Measurements from ENCODE around the gene YAP1.
A peak's percentile ranks its signal among the peaks of the same experiment; 100 is the strongest.

Gene YAP1
- 0.31 to 1.5 reads per million in 2 donors for total RNA-seq

DNA sequence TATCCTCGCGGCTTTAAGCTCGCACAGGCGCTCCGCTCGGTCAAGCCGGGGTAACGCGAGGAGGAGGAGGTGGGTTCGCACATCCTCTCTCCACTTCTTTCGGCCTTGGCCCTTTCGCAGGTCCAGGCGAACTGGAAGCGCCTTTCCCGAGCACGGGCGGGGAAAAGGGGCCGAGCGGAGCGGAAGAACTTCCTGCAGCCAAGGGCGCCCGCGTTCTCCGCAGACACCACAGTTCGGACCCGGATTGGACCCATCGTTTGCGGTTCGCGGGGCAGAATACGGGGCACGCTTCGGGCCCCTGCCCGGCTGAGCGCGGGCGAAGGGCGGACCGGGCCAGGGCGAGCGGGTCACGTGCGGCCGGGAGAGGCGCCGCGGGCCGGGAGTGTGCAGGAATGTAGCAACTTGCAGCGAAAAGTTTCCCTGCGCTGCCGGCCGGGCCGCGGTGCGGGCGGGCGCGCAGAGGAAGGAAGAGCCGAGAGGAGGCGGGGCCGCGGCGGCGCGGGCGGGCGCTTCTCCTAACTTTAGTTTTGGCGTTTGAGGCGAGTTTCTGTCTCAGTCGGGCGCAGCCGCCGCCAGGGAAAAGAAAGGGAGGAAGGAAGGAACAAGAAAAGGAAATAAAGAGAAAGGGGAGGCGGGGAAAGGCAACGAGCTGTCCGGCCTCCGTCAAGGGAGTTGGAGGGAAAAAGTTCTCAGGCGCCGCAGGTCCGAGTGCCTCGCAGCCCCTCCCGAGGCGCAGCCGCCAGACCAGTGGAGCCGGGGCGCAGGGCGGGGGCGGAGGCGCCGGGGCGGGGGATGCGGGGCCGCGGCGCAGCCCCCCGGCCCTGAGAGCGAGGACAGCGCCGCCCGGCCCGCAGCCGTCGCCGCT lies at the start of gene YAP1:
Gene YAP1 (plus strand): TSS at position 552 of the 865 bp plus-strand sequence. CDS start 402 bp downstream, outside the sequence.
- DNase-seq, result peak; percentile 20 to 86 (median 42)

- DNase-seq, result no peak
Measured at GRCh38 chr11:102061276-102061675, 49.0 kb upstream of the YAP1 start.

DNA sequence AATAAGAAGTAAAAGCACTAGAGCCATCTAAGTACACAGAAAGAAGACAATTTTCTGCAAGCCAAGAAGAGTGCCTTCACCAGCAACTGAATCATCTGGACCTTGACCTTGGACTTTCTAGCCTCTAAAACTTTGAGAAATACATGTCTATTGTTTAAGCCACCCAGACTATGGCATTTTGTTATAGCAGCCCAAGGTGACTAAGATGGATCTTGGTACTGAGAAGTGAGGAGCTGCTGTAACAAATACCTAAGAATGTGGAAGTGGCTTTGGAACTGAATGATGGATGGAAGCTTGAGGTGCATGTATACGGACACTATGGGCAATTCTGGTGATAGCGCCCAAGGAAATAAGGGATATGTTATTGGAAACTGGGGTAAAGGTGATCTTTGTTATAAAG lies 48.1 kb upstream of the YAP1 start:
- DNase-seq, result no peak

DNA sequence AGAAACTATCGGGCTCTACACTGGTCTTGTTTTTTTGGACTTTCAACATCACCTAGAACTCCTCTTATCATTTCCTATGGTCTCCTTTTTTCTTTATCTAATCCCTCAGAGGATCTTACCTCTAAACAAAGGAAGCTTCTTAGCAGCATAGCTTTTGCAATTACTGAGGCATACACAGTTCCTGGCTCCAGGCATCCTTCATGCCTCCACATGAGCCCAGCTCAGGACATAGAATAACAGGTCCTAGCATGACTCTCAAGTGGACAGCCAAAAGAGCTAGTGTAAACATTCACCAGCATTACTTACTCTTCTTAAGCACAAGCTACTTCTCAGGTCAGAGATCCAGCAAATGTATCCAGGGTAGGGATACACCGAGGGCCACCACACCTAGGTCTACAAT lies 45.9 kb upstream of the YAP1 start:
- no peak for DNase-seq

DNA sequence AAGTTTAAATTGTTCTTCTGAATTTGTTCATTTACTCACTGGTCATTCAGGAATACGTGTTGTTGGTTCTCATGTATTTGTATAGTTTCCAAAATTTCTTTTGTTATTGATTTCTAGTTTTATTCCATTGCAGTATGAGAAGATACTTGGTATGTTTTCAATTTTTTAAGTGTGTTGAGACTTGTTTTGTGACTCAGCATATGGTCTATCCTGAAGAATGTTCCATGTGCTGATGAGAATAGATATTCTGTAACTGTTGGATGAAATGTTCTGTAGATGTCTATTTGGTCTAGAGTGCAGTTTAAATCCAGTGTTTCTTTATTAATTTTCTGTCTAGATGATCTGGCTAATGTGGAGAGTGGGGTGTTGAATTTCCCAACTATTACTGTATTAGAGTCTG lies 39.5 kb upstream of the YAP1 start:
- DNase-seq, result no peak

GRCh38 chr11:102071497-102072472 lies 38.5 kb upstream of the YAP1 start:
- DNase-seq, result no peak

- DNase-seq, result no peak
Measured at GRCh38 chr11:102073253-102073652, 37.0 kb upstream of the YAP1 start.

GRCh38 chr11:102079625-102080024 lies 30.6 kb upstream of the YAP1 start:
- no peak for DNase-seq

DNA sequence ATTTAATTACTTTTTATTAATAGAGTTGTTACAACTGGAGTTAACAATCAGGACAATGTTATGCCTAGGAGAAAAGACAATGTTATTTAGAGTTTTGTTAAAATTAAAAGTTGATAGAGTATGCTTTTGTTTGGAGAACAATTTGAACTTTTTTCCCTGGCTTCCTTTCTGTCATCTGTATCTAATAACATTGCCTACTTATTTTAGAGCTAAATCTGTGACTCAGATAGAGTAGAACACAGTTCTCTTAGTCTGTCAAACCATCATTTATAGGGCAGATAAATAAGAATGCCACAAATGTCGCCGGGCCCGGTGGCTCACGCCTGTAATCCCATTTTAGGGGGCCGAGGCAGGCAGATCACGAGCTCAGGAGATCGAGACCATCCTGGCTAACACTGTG lies 28.9 kb upstream of the YAP1 start:
- no peak for DNase-seq

GRCh38 chr11:102085864-102086551 lies 24.2 kb upstream of the YAP1 start:
- DNase-seq, result no peak

DNA sequence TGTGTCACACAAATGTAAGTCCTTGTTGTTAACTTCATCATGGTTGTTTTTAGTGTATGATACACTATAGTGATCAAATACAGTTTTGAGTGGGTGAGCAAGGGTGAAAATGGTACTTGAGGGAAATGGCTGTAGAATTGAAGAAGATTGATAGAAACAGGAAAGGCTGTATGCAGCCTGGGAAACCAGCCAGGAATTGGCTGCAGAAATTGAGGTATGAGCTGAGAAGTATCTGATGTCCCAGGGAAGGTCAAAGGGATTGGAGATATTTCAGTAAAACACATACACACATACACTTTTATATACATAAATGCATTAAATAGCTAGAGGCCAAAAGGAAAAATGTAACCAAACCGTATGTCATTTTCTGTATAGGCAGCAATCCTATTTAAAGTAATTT lies 13.1 kb upstream of the YAP1 start:
- DNase-seq, result no peak

DNA sequence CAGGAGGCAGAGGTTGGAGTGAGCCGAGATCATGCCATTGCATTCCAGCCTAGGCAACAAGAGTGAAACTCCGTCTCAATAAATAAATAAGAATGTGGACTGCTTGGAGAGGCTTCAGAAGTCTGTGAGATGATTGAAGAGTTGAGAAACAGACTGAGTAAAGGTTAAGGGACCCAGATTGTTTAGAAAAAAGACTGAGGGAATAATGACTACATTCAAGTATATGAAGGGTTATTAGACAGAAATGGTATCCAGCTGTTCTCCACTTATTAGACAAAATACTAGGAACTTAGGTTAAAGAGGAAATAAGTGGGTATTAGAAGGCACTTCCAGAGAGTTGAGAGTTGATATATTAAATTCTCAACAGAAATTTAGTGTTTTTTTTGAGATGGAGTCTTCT lies 10.5 kb upstream of the YAP1 start:
- no peak for DNase-seq

DNA sequence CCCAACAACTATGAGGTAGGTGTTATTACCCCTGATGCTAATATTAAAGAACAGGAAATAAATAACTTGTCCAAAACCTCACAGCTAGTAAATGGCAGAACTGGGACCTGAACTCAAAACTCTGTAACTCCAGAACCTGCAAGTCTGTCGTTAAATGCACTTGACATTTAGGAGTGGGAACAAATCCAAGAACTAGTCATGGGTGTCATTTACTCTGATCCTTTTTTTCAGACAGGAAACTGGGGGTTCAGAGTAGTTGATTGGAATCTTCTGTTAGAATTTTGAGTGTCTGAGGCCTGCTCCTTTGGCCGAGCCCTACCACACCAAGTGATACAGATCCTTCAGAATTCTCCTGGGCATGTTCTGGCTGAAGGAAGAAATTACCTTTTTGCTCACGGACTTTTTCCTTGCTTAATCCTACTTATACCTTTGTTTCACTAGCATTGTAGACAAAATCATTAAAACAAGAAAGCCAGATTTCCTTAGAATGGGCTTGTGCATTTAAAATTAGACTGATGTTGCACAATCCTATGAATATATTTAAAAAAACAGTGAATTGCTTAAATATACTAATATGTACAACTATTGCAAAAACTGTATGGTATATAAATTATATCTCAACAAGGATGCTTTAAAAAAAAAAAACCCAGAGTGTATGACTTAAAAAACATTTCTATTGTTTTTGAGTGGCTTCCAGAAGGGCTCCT lies 1.4 kb upstream of the YAP1 start:
- DNase-seq, result no peak

DNA sequence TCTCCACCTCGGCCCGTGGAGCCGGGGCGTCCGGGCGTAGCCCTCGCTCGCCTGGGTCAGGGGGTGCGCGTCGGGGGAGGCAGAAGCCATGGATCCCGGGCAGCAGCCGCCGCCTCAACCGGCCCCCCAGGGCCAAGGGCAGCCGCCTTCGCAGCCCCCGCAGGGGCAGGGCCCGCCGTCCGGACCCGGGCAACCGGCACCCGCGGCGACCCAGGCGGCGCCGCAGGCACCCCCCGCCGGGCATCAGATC lies 439 bp downstream of the YAP1 start:
- DNase-seq, result peak in 1 of 5 experiments; percentile 6

GRCh38 chr11:102111011-102111786 lies 952 bp downstream of the YAP1 start:
- peak in 1 of 5 experiments; percentile 18 for DNase-seq

GRCh38 chr11:102111787-102112508 lies 1.7 kb downstream of the YAP1 start:
- DNase-seq, result peak in 1 of 5 experiments; percentile 51

- no peak for DNase-seq
Measured at GRCh38 chr11:102112509-102112821, 2.2 kb downstream of the YAP1 start.

- no peak for DNase-seq
Measured at GRCh38 chr11:102114032-102114431, 3.8 kb downstream of the YAP1 start.

- DNase-seq, result no peak
Measured at GRCh38 chr11:102115557-102115956, 5.3 kb downstream of the YAP1 start.

DNA sequence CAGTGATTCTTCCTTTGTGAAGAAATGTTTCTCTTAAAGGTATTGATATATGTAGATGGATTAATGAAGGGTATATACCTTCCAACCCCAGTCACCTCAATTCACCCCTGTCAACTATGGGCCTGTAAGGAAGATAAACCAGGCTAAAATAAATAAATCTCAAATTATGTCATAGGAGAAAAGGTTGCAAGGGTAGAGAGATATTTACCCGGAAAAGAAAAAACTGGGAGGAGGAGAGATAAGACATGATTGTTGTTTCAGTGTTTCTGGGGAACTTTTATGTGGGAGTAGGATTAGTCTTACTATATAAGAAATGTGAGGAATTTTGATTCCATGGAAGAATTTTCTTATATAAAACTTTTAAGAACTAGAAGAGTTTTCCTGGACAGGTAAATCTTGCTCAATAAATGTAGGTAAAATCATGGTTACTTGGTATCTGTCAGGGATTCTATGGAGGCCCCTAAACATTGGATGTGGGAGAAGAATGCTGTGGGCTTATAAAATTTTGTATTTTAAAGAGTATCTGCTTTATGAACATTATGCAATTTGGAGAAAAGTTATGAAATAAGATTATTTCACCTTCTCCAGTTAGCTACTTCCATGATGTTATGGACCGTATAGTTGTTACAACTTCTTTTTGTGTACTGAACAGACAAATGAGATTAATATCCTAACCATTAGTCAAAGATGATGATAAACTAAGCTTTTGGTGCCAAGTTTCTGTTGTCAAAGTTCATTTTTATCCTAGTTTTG lies 6.4 kb downstream of the YAP1 start:
- no peak for DNase-seq

Data from T-helper 2 cell (primary cell).